ENCODE results near the gene DAB2.
"Not testable (repeated sequence)": the region's sequence is repeated elsewhere in the genome, so short reads cannot be mapped to it uniquely, and the experiment has no call there.

DNA sequence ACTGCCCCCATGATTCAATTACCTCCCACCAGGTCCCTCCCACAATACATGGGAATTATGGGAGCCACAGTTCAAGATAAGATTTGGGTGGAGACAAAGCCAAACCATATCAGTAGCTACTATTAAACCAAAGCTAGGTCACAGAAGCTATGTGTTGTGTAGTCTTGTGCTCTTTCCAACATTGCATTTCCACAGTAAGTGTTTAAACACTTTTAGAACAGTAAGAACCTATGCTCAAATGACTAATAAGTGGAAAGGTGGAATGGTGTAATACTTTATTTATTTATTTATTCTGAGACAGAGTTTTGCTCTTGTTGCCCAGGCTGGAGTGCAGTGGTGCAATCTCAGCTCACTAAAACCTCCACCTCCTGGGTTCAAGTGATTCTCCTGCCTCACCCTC is 22.6 kb downstream of the DAB2 start:
- not testable (repeated sequence) for TF ChIP-seq EZH2phosphoT487 (IDR thresholded peaks at IDR 0.05; ENCODE audit: insufficient read depth, low read depth); EZH2 (IDR thresholded peaks at IDR 0.05; ENCODE audit: insufficient read depth, poor library complexity, severe bottlenecking)
